Neural cell (in vitro differentiated cells): ENCODE measurements around the gene MAML2.

Experiments used
- CTCF ChIP-seq: fragments of 450-650 bp; IDR thresholded peaks from 2 replicates; pipeline ENCODE4 v1.5.1; 2014; ENCODE audit warnings: antibody characterized with exemption, mild to moderate bottlenecking, moderate library complexity; ENCODE audit not compliant: poor library complexity, severe bottlenecking
- EP300 ChIP-seq: fragments of 450-650 bp; conservative IDR thresholded peaks from 2 replicates; pipeline ENCODE4 v1.6.1; 2014; ENCODE audit warnings: antibody characterized with exemption, mild to moderate bottlenecking, moderate library complexity; ENCODE audit not compliant: poor library complexity, severe bottlenecking
- EZH2 ChIP-seq: fragments of 200-600, 300-800 bp; shearing (Covaris generic), sonication (generic); IDR thresholded peaks from 2 replicates; pipeline ENCODE4 v1.6.1; 2014; ENCODE audit warnings: antibody characterized with exemption, low read length, borderline replicate concordance, mild to moderate bottlenecking; ENCODE audit not compliant: insufficient read depth, poor library complexity, severe bottlenecking
- MXI1 ChIP-seq: fragments of 450-650 bp; conservative IDR thresholded peaks from 2 replicates; pipeline ENCODE4 v1.6.1; 2014; ENCODE audit warnings: antibody characterized with exemption, mild to moderate bottlenecking; ENCODE audit not compliant: poor library complexity, severe bottlenecking
- POLR2AphosphoS5 ChIP-seq: IDR thresholded peaks from 2 replicates; pipeline ENCODE4 v1.6.1; 2012
- REST ChIP-seq: IDR thresholded peaks from 2 replicates; pipeline ENCODE4 v1.6.1; 2012; ENCODE audit warnings: borderline replicate concordance
- SMC3 ChIP-seq: fragments of 450-650 bp; conservative IDR thresholded peaks from 2 replicates; pipeline ENCODE4 v1.6.1; 2014; ENCODE audit warnings: antibody characterized with exemption, mild to moderate bottlenecking, moderate library complexity; ENCODE audit not compliant: poor library complexity
- TAF1 ChIP-seq: IDR thresholded peaks from 2 replicates; pipeline ENCODE4 v1.6.1; 2012; ENCODE audit warnings: low read depth

- TF ChIP-seq POLR2AphosphoS5 (no peak), CTCF (no peak), MXI1 (no peak), EP300 (no peak), SMC3 (no peak), REST (no peak), TAF1 (no peak), EZH2 (no peak)
Measured at GRCh38 chr11:96205460-96205809, 137.6 kb downstream of the MAML2 start.
